HG03135 (cell line): ENCODE results near the gene STK39.

Experiments used
- ATAC-seq: cut with Tn5 transposase; IDR thresholded peaks from one replicate; pipeline ENCODE4 v1.9.1; 2021; ENCODE audit warnings: mild to moderate bottlenecking, moderate library complexity; ENCODE audit not compliant: unreplicated experiment

STK39 gene

GRCh38 chr2:167965907-167966761 lies 281.3 kb downstream of the STK39 start:
- ATAC-seq: no peak

GRCh38 chr2:167964650-167965413 lies 282.6 kb downstream of the STK39 start:
- no peak for ATAC-seq

DNA sequence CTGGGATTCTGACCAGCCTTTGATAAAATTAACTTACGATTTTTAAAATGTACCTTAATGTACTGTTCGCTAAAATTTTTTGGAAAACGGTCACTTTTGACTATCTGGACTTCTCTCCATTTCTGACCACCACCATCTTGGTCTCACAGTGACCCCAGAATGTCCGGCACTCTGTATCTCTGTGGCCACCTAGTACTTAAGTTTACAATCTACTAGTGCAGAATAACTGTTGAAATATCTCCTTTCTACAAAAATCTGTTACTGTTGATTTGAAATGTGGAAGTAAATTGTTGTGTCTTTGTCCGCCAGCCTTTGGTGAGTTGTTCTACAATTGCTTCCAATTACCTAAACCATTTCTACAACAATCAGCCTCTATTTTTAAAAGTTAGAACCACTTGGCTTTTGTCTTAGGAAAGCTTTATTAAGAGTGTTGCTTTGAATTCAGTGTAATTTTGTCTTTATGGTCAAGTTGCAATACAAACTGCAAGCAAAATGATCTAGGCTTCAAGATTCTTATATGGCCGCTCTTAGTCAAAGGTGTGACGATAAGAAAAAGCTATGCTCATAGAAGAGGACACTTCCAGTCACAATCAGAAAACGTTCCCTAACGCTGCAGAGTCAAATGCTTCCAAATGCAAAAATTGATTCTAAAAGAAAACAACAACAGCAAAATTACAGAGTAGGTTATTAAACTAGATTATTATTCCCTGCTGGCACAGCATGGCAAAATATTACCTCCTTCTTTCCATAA lies 283.3 kb downstream of the STK39 start:
- no peak for ATAC-seq

DNA sequence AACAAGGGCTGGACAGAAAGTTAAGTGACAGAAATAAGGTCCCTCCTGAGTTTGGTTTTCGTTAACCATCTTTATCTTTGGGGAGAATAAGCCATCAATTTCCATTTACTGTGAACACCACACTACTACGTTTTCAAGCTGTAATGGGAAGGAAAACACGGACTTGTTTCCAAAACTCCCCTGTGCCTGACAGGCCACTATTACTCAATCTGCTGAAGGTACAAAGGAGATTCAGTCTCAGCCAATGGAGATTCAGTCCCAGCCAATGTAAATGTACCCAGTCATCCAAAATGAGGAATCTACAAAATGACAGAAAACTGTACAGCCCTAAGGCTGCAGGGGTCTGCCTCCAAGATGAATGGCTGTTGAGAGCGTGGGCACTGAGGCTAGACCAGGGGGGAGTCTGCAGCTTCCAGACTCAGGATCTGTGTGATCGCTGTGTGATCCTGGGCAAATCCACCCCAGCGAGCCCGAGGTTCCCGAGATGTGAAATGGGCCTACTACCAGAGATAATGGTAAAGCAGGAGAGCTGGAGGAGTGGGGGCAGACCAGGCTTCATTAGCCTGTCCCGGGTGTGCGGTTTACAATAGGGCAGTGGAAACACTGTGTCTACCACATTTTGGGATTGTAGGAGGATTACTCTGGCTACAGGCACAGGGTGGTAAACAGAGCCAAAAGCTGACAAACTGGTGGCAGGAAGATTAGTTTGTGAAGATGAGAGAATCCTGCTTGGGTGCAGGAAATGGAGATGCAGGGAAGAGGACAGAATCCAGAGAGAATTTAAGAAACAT lies 284.8 kb downstream of the STK39 start:
- no peak for ATAC-seq

GRCh38 chr2:167961536-167962048 lies 285.8 kb downstream of the STK39 start:
- ATAC-seq: no peak

- ATAC-seq: no peak
These were observed 287.2 kb downstream of the STK39 start for GRCh38 chr2:167960089-167960747.

GRCh38 chr2:167957662-167958061 lies 289.7 kb downstream of the STK39 start:
- no peak for ATAC-seq

DNA sequence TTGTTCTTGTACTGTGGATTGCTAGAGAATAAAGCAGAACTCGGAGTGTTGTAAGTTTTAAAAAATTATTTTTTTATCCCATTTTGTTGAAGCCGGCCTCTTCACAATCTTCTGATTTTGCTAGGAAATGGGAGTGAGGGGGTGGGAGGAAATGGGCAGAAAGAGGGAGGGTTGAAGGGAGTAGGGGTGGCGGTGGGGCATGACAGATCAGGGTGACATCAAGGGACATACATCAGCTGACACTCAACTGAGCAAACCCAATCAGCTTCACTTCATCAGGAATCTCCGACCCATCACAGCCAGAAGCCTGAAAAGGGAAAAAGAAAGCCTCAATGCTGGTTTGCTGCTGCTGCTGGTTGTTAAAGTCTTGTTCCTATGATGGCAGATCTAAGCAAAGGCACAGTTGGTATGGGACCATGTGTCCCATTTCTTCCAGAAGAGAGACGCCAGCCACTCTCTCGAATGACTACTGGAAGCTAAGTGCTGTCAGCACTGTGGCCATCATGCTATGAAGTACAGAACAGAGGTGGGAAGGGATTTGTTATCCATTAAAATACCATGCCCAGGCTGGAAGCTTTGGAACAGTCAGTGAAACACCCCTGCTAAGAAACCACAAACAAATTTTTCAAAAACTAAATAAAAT lies 292.0 kb downstream of the STK39 start:
- ATAC-seq: no peak

GRCh38 chr2:167954495-167954894 lies 292.9 kb downstream of the STK39 start:
- no peak for ATAC-seq

GRCh38 chr2:167953776-167954175 lies 293.6 kb downstream of the STK39 start:
- ATAC-seq: no peak

DNA sequence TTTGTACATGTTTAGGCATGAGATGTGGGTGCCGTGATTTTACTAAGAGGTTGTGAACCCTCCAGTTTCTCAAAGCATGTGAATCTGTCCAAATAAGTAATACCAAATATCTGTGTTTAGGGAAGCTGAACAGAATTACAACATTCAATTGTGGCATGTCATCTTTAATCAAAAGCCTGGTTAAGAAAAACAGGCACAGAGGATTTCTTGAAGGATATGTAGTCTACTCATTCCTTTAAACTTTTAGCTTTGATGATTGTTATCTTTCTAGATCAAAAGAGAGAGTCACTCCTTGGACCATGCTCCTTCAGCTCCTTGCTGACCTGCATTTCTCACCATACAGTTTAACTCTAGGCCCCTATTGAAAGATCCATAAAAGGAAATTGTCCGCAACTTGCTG lies 296.8 kb downstream of the STK39 start:
- ATAC-seq: no peak

- no peak for ATAC-seq
These were observed 301.0 kb downstream of the STK39 start for GRCh38 chr2:167946441-167946841.

DNA sequence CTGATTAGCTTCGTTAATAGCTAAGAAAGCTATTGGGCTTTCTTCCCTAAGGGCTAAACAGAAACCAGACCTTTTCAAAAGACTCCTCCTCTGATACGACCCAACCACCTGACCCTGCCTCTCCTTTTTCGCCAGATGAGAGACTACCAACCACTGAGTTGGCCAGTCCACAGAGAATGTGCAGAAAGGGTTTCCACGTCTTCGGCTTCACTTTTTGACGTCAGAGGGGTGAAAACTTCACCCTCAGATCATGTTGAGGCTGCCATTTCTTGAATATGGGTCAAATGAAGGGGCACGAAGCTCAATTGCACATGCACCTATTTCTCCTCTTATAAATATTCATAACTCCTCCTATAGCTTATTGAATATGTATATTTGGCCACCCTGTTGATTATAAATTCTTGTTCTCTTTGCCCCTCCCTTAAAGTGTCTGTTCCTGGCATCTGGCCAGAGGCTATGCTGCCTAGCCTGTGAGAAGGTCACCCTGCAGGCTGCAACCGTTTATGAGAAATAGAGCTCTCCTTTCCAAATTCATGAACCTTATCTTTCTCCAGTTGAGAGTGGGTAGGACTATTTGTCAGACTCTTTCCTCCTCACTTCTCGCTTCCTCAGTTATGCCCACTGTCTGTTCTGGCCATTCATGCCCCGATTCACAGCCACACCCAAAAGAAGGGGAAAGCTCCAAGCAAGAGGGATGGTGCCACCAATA lies 301.6 kb downstream of the STK39 start:
- ATAC-seq: no peak

DNA sequence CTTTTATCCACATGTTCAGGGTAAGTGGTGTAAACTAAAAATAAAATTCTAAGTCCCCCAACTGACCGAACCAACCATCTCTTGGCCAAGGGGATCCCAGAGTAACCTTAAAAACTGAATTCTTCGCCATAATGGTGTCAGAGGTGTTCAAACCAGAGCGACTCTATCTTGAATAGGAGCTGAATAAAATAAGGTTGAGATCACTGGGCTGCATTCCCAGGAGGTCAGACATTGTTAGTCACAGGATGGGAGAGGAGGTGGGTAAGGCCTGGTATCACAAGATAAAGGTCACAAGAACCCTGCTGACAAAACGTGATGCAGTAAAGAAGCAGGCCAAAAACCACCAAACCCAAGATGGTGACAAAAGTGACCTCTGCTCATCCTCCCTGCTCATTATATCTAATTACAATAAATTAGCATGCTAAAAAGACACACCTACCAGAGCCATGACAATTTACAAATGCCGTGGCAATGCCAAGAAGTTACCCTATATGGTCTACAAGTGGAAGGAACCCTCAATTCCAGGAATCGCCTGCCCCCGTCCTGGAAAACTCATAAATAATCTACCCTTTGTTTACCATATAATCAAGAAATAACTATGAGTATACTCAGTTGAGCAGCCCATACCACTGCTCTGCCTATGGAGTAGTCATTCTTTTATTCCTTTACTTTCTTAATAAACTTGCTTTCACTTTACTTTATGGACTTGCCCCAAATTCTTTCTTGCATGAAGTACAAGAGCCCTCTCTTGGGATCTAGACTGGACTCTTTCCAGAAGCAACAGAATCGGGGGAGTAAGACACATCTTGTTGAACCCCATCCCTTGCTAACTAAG lies 302.4 kb downstream of the STK39 start:
- no peak for ATAC-seq

- no peak for ATAC-seq
These were observed 303.5 kb downstream of the STK39 start for GRCh38 chr2:167943897-167944296.

GRCh38 chr2:167943368-167943767 lies 304.0 kb downstream of the STK39 start:
- ATAC-seq: no peak

- ATAC-seq: no peak
These were observed 304.9 kb downstream of the STK39 start for GRCh38 chr2:167942366-167943081.
